Hematopoietic multipotent progenitor cell treated with erythropoietin and hydrocortisone succinate and interleukin-3 and kit ligand, for 8 days (in vitro differentiated cells): Measurements from ENCODE around the gene PRLR.

ENCODE experiments used
- DNase-seq: peaks from one replicate; pipeline ENCODE4 v3.0.0-alpha.2; 2015

The PRLR gene

DNA sequence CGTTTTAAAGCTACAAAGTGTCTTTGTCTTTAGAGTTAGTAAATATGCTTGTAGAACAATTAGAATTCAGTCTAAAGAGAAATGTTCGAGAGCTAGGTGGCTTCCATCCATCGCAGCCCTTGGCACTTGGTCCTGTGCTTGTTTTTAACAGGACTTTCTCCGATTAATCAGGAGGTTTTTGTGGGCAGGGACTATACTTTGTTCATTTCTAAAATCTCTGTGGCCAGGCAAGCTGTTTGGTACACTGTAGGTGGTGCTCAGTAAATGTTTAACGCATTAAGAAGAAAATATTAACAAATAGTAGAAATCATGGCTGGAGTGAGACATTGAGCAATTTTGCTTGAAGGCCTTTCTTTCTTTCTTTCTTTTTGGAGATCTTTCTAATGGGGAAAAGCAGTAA, 203.3 kb downstream of the PRLR start:
- no peak for DNase-seq

- DNase-seq, result no peak
These were observed 203.9 kb downstream of the PRLR start for GRCh38 chr5:35026280-35026840.

DNA sequence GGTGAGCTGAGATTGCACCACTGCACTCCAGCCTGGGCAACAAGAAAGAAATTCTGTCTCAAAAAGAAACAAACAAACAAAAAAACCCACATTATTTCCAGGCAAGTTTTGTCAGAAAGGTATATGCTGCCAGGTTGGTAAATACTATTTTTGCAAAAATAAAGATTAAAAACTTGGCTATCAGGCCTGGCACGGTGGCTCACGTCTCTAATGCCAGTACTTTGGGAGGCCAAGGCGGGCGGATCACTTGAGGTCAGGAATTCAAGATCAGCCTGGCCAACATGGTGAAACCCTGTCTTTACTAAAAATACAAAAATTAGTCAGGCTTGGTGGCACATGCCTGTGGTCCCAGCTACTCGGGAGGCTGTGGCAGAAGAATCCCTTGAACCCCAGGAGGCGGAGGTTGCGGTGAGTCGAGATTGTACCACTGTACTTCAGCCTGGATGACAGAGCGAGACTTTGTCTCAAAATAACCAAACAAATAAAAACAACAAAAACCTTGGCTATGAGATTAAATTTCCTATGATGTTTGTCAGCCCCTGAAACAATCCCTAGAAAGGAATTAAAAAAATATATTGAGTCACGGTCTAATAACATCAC, 205.3 kb downstream of the PRLR start:
- DNase-seq, result no peak

DNA sequence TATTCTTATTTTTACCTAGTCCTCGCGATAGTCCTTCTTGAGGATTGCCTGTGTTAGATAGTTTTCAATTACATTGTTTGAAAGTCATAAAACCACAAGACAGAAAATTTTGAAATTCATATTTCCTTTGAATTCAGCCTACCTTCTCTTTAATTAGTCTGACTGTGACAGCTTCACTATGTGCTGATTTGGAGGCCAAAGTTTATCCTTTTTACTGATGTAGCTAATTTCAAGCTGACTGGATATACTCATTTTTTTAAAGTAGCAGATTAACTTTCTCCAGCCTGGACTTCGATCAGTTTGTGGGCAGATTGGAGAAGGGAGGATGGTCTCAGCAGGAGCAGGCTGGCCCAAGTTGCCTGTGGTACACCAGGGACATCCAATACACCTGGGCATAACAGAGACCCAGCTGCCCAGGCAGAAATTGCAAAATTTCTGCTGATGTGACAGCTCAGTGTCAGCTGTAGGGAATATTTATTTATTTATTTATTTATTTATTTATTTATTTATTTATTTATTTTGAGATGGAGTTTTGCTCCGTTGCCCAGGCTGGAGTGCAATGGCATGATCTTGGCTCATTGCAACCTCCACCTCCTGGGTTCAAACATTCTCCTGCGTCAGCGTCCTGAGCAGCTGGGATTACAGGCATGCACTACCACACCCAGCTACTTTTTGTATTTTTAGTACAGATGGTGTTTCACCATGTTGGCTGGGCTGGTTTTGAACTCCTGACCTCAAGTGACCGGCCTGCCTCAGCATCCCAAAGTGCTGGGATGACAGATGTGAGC, 206.7 kb downstream of the PRLR start:
- DNase-seq, result no peak

- DNase-seq, result no peak
These were observed 213.9 kb downstream of the PRLR start for GRCh38 chr5:35016174-35017051.

GRCh38 chr5:35015063-35015462, 215.2 kb downstream of the PRLR start:
- DNase-seq, result no peak

DNA sequence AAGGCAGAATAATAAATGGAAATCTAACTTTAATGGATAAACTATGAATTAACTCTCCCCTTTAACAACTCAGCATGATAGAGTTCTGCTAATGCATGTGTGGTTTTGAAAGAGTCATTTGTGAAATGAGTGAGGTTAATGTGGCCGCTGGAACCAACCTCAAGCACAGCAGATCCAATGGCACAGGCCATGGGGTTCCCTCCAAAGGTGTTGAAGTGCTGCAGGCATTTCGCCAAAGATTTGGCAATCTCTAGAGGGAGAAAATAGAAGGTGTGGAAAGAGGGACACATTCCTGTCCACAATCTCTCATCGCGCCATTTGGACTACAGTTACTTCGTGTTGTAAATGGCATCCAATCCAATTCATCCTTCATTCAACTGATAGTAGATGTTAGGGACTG, 217.5 kb downstream of the PRLR start:
- no peak for DNase-seq

- DNase-seq, result no peak
These were observed 217.9 kb downstream of the PRLR start for GRCh38 chr5:35012365-35012764.

DNA sequence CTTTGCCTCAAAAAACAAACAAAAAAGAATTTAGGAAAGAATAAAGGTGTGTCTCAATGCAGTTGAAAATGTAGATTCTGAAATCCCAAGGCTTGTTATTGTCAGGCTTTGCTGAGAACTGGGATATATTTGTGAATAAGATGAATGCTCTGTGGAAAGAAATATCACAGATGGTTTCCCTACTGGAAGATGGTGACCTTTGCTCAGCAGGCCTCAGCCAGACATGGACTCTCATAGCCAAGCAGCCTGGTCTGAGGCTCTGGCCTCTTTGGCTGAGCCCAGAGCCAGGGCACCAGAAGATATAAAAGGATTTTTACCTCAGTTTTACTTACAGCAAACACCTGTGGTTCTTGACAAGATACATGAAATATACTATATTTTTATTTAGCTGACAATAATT, 219.6 kb downstream of the PRLR start:
- DNase-seq, result no peak

DNA sequence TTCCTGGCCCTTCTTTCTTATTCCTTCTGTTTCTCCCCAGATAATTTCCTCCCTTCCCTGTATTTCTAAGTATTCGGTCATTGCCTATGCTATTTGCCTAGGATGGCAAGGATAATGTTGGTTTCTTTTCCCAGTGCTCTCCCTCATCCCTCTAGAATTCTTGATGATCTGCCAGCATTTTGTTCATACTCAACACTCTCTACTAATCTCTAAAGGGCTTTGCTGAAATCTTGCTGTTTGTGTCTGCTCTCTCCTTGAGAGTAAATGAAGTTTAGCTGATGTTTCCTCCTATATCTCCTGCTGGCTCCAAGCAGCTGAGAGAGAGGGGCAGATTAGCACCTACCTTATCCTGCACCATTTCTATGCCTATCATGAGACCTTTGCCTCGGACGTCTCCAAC, 220.6 kb downstream of the PRLR start:
- DNase-seq, result no peak

DNA sequence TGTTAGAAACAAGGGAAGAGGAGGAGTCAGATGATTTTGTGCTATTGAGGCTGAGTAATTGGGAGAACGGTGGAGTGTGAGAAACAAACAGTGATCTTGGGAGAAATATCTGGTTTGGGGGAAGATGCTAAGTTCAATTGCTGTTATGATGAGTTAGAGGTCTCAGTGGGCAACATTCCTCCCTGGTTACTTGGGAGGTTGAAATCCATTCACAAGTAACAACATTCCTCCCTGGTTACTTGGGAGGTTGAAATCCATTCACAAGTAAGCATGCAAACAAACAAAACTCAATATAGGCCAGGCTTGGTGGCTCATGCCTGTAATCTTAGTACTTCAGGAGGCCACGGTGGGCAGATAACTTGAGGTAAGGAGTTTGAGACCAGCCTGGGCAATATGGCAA, 221.3 kb downstream of the PRLR start:
- DNase-seq, result no peak

GRCh38 chr5:35004771-35005170, 225.5 kb downstream of the PRLR start:
- no peak for DNase-seq

- no peak for DNase-seq
These were observed 226.1 kb downstream of the PRLR start for GRCh38 chr5:35004200-35004599.

- peak; percentile 79 for DNase-seq
These were observed 227.0 kb downstream of the PRLR start for GRCh38 chr5:35003018-35003957.

DNA sequence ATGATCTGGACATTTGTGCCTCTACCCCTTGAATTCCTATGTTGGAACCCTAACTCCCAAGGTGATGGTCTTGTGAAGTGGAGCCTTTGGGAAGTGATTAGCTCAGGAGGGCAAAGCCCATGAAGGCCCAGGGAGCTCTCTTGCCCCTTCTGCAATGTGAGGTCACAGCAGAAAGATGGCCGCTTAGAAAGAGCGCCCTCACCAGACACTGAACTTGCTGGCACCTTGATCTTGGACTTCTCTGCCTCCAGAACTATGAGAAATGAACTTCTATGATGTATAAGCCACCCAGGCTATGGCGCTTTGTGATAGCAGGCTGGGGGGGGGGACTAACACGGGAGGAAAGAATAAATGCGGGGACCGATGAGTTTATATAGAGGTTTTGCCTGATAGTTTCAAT, 227.8 kb downstream of the PRLR start:
- DNase-seq, result no peak

DNA sequence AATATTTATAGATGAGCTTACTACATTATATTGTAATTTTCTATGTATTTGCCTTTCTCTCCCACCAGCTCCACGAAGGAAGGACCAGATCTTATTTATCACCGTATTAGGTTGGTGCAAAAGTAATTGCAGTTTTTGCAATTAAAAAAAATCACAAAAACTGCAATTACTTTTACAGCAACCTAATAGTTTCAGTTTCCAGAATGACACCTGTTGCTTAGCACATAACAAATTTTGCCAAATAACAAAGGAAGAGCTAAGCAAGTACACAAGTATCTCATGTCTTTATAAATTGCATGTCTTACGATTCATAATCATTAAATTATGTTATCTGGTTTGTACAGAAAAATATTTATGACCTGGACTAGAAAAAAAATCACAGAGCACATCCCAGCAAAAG, 228.4 kb downstream of the PRLR start:
- DNase-seq, result no peak
